Measurements from ENCODE around the gene SCOC.

The SCOC gene

GRCh38 chr4:140372751-140373327, 607 bp upstream of the SCOC start:
- TF ChIP-seq CTCF (IDR thresholded peaks at IDR 0.05; ENCODE audit: insufficient read depth, low read depth, low read length, missing control alignments), result no peak
- peak; percentile 19 for DNase-seq (ENCODE audit: low read depth)
- H3K4me3 ChIP-seq (ENCODE audit: low read length), result peak overlapping the region; percentile 77

GRCh38 chr4:140374130-140374477, 658 bp downstream of the SCOC start:
- peak; percentile 44 for DNase-seq (ENCODE audit: low read depth)
- no peak for TF ChIP-seq CTCF (IDR thresholded peaks at IDR 0.05; ENCODE audit: insufficient read depth, low read depth, low read length, missing control alignments)
- peak overlapping the region; percentile 77 for H3K4me3 ChIP-seq (ENCODE audit: low read length)

- TF ChIP-seq CTCF (IDR thresholded peaks at IDR 0.05; ENCODE audit: insufficient read depth, low read depth, low read length, missing control alignments), result no peak
- H3K4me3 ChIP-seq (ENCODE audit: low read length), result no peak overlapping the region
- DNase-seq (ENCODE audit: low read depth), result no peak
Measured at GRCh38 chr4:140382732-140383131, 9.3 kb downstream of the SCOC start.

GRCh38 chr4:140388015-140388414, 14.6 kb downstream of the SCOC start:
- DNase-seq (ENCODE audit: low read depth), result no peak
- TF ChIP-seq CTCF (IDR thresholded peaks at IDR 0.05; ENCODE audit: insufficient read depth, low read depth, low read length, missing control alignments), result no peak
- no peak overlapping the region for H3K4me3 ChIP-seq (ENCODE audit: low read length)

GRCh38 chr4:140395668-140396067, 22.2 kb downstream of the SCOC start:
- no peak overlapping the region for H3K4me3 ChIP-seq (ENCODE audit: low read length)
- no peak for TF ChIP-seq CTCF (IDR thresholded peaks at IDR 0.05; ENCODE audit: insufficient read depth, low read depth, low read length, missing control alignments)
- peak; percentile 2 for DNase-seq (ENCODE audit: low read depth)

- no peak for DNase-seq (ENCODE audit: low read depth)
- no peak for TF ChIP-seq CTCF (IDR thresholded peaks at IDR 0.05; ENCODE audit: insufficient read depth, low read depth, low read length, missing control alignments)
- H3K4me3 ChIP-seq (ENCODE audit: low read length), result no peak overlapping the region
Measured at GRCh38 chr4:140400111-140400510, 26.7 kb downstream of the SCOC start.

GRCh38 chr4:140406292-140406691, 32.8 kb downstream of the SCOC start:
- H3K4me3 ChIP-seq (ENCODE audit: low read length), result no peak overlapping the region
- no peak for DNase-seq (ENCODE audit: low read depth)
- TF ChIP-seq CTCF (IDR thresholded peaks at IDR 0.05; ENCODE audit: insufficient read depth, low read depth, low read length, missing control alignments), result no peak
